GM21786 (cell line): ENCODE data around the gene BRMS1.
"Not testable (repeated sequence)": the region's sequence is repeated elsewhere in the genome, so short reads cannot be mapped to it uniquely, and the experiment has no call there.

Experiments
- ATAC-seq: cut with Tn5 transposase; IDR thresholded peaks from one replicate; pipeline ENCODE4 v1.9.1; 2021; ENCODE audit not compliant: unreplicated experiment

BRMS1 gene

GRCh38 chr11:66311965-66312548 is 32.8 kb downstream of the BRMS1 start:
- peak; percentile 76 for ATAC-seq

GRCh38 chr11:66311470-66311964 is 33.4 kb downstream of the BRMS1 start:
- no peak for ATAC-seq

- ATAC-seq = not testable (repeated sequence)
Measured at GRCh38 chr11:66310803-66311440, 34.0 kb downstream of the BRMS1 start.

- no peak for ATAC-seq
Measured at GRCh38 chr11:66310324-66310723, 34.6 kb downstream of the BRMS1 start.

GRCh38 chr11:66309475-66309874 is 35.4 kb downstream of the BRMS1 start:
- no peak for ATAC-seq

- no peak for ATAC-seq
Measured at GRCh38 chr11:66302656-66303055, 42.2 kb downstream of the BRMS1 start.

- no peak for ATAC-seq
Measured at GRCh38 chr11:66299186-66299585, 45.7 kb downstream of the BRMS1 start.

GRCh38 chr11:66297610-66298009 is 47.3 kb downstream of the BRMS1 start:
- ATAC-seq = no peak

- no peak for ATAC-seq
Measured at GRCh38 chr11:66294626-66295620, 50.0 kb downstream of the BRMS1 start.

- no peak for ATAC-seq
Measured at GRCh38 chr11:66293777-66294625, 50.9 kb downstream of the BRMS1 start.

- ATAC-seq = no peak
Measured at GRCh38 chr11:66293352-66293751, 51.6 kb downstream of the BRMS1 start.

- no peak for ATAC-seq
Measured at GRCh38 chr11:66292543-66293332, 52.2 kb downstream of the BRMS1 start.

GRCh38 chr11:66291706-66292542 is 53.0 kb downstream of the BRMS1 start, which contains the start of gene TMEM151A:
Gene TMEM151A, plus strand, starts transcription at chr11:66291894. Its CDS starts 120 bp downstream, at chr11:66292014.
- ATAC-seq = no peak

- no peak for ATAC-seq
Measured at GRCh38 chr11:66291303-66291705, 53.6 kb downstream of the BRMS1 start.

- ATAC-seq = no peak
Measured at GRCh38 chr11:66290330-66290621, 54.6 kb downstream of the BRMS1 start.

- ATAC-seq = peak; percentile 31
Measured at GRCh38 chr11:66289548-66290329, 55.2 kb downstream of the BRMS1 start.

GRCh38 chr11:66288671-66289547 is 56.0 kb downstream of the BRMS1 start, which contains the start of gene YIF1A:
Gene YIF1A, minus strand, starts transcription at chr11:66289143. Its CDS starts 158 bp downstream, at chr11:66288985.
- ATAC-seq = peak; percentile 95
